NCI-H2029 (cell line): ENCODE results near the gene RAPGEF2.
"Not testable (repeated sequence)": the region's sequence is repeated elsewhere in the genome, so short reads cannot be mapped to it uniquely, and the experiment has no call there.

Source experiments
- DNase-seq: peaks from one replicate; lab custom pipeline; 2025; lab: John Stamatoyannopoulos, UW

Gene RAPGEF2

GRCh38 chr4:159162576-159162975 lies 59.7 kb downstream of the RAPGEF2 start:
- DNase-seq, result no peak

- no peak for DNase-seq
Observed at GRCh38 chr4:159163521-159163920, 60.6 kb downstream of the RAPGEF2 start.

- no peak for DNase-seq
Observed at GRCh38 chr4:159169404-159170302, 66.8 kb downstream of the RAPGEF2 start.

- no peak for DNase-seq
Observed at GRCh38 chr4:159171287-159171686, 68.4 kb downstream of the RAPGEF2 start.

- DNase-seq, result no peak
Observed at GRCh38 chr4:159173886-159174285, 71.0 kb downstream of the RAPGEF2 start.

GRCh38 chr4:159174645-159175084 lies 71.8 kb downstream of the RAPGEF2 start:
- DNase-seq, result peak; percentile 5

- DNase-seq, result peak; percentile 64
Observed at GRCh38 chr4:159175085-159175988, 72.5 kb downstream of the RAPGEF2 start.

- DNase-seq, result no peak
Observed at GRCh38 chr4:159175989-159176375, 73.1 kb downstream of the RAPGEF2 start.

GRCh38 chr4:159177265-159178150 lies 74.6 kb downstream of the RAPGEF2 start:
- DNase-seq, result no peak

GRCh38 chr4:159178151-159178546 lies 75.3 kb downstream of the RAPGEF2 start:
- no peak for DNase-seq

- DNase-seq, result no peak
Observed at GRCh38 chr4:159178979-159179969, 76.4 kb downstream of the RAPGEF2 start.

GRCh38 chr4:159183885-159184605 lies 81.2 kb downstream of the RAPGEF2 start:
- DNase-seq, result not testable (repeated sequence)

GRCh38 chr4:159185591-159186023 lies 82.7 kb downstream of the RAPGEF2 start:
- no peak for DNase-seq

- DNase-seq, result no peak
Observed at GRCh38 chr4:159188646-159189045, 85.8 kb downstream of the RAPGEF2 start.

GRCh38 chr4:159190651-159191050 lies 87.8 kb downstream of the RAPGEF2 start:
- no peak for DNase-seq

GRCh38 chr4:159191989-159192388 lies 89.1 kb downstream of the RAPGEF2 start:
- no peak for DNase-seq

GRCh38 chr4:159193046-159193620 lies 90.3 kb downstream of the RAPGEF2 start:
- no peak for DNase-seq

GRCh38 chr4:159195361-159195769 lies 92.5 kb downstream of the RAPGEF2 start:
- no peak for DNase-seq

- no peak for DNase-seq
Observed at GRCh38 chr4:159197260-159197884, 94.5 kb downstream of the RAPGEF2 start.
